AG04449 (cell line): Measurements from ENCODE around the gene PRKAR1B.

Experiments used
- CTCF ChIA-PET: fragments of 350-600 bp; formaldehyde crosslinking; extraction: SDS; loops from one replicate; lab custom pipeline; 2021; ENCODE audit warnings: antibody characterized with exemption; lab: Yijun Ruan, JAX
- POLR2A ChIA-PET: fragments of 400-600, 350-600 bp; formaldehyde crosslinking; extraction: SDS; loops from one replicate; lab custom pipeline; 2020; ENCODE audit warnings: antibody characterized with exemption, inconsistent platforms; lab: Yijun Ruan, JAX
- DNase-seq: peaks from one replicate; pipeline ENCODE4 v3.0.0-alpha.2; 2010; ENCODE audit warnings: low read depth, low spot score
- H3K4me3 ChIP-seq: 2 replicates; pipeline ENCODE4 v1.5.1; 2011; ENCODE audit warnings: low read depth, mild to moderate bottlenecking, control low read depth, low read length
- CTCF ChIP-seq: IDR thresholded peaks from one replicate; pipeline ENCODE4 v1.5.1; 2011; ENCODE audit warnings: mild to moderate bottlenecking, moderate library complexity, low read length, control low read depth, inconsistent platforms; ENCODE audit not compliant: insufficient read depth; ENCODE audit errors: missing control alignments

PRKAR1B gene

GRCh38 chr7:768881-769504, 41.9 kb upstream of the PRKAR1B start:
- no peak for TF ChIP-seq CTCF
- DNase-seq, result no peak
- no peak overlapping the region for H3K4me3 ChIP-seq
- CTCF ChIA-PET, result interaction anchor here (1.3 to 14.0 kb wide), 2 partner anchors 104 to 449 kb away, joined by 3 to 166 read pairs; no protein-coding TSS in a partner anchor
- POLR2A ChIA-PET, result no interaction called here

GRCh38 chr7:767941-768731, 41.1 kb upstream of the PRKAR1B start:
- ChIA-PET POLR2A (no interaction called here), CTCF (interaction anchor here (1.3 to 14.0 kb wide), 2 partner anchors 105 to 449 kb away, joined by 3 to 166 read pairs; no protein-coding TSS in a partner anchor)
- H3K4me3 ChIP-seq, result no peak overlapping the region
- no peak for DNase-seq
- TF ChIP-seq CTCF, result no peak

- ChIA-PET CTCF (interaction anchor here (0.6 to 14.0 kb wide), 3 partner anchors 10 to 473 kb away, joined by 3 to 166 read pairs (median 5); no protein-coding TSS in a partner anchor), POLR2A (no interaction called here)
- no peak for TF ChIP-seq CTCF
- DNase-seq, result no peak
- H3K4me3 ChIP-seq, result no peak overlapping the region
Measured at GRCh38 chr7:767580-767940, 40.5 kb upstream of the PRKAR1B start.

GRCh38 chr7:765383-765782, 38.3 kb upstream of the PRKAR1B start:
- H3K4me3 ChIP-seq, result no peak overlapping the region
- no peak for DNase-seq
- TF ChIP-seq CTCF, result no peak
- POLR2A ChIA-PET, result no interaction called here
- CTCF ChIA-PET, result interaction anchor here (0.9 to 14.0 kb wide), 2 partner anchors 8 to 446 kb away, joined by 3 to 166 read pairs; no protein-coding TSS in a partner anchor

GRCh38 chr7:763762-764161, 36.7 kb upstream of the PRKAR1B start:
- H3K4me3 ChIP-seq, result no peak overlapping the region
- TF ChIP-seq CTCF, result no peak
- POLR2A ChIA-PET, result no interaction called here
- DNase-seq, result no peak
- CTCF ChIA-PET, result interaction anchor here (1.9 to 14.0 kb wide), 2 partner anchors 10 to 444 kb away, joined by 7 to 166 read pairs; no protein-coding TSS in a partner anchor

GRCh38 chr7:762885-763284, 35.8 kb upstream of the PRKAR1B start:
- TF ChIP-seq CTCF, result no peak
- DNase-seq, result no peak
- H3K4me3 ChIP-seq, result no peak overlapping the region
- CTCF ChIA-PET, result interaction anchor here (1.9 kb wide), 1 partner anchor 11 kb away, joined by 7 read pairs; no protein-coding TSS in a partner anchor
- POLR2A ChIA-PET, result no interaction called here
